NCI-H2029 (cell line): ENCODE measurements around the gene CCL22.
"Not testable (repeated sequence)": the region's sequence is repeated elsewhere in the genome, so short reads cannot be mapped to it uniquely, and the experiment has no call there.

Source experiments
- DNase-seq: peaks from one replicate; lab custom pipeline; 2025; lab: John Stamatoyannopoulos, UW

CCL22 gene

DNA sequence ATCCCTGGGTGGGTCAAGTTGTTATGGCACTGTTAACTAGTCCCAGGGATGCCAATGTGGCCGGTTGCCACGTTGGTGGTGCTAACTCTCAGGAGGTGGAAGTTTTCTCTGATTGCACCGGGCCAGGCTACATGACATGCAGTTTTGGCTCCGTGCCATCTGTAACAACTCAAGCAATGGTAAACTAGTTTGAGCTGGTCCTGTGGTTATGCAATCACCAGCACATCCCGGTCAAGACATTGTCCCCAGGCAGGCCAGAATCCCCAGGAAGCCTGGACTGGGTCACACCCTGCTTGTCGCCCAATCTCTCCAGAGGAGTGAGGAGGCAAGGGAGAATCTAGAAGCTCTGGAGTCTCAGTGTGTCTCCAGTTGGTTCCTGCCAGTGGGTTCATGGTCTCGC is 35.9 kb downstream of the CCL22 start:
- DNase-seq = peak; percentile 7

DNA sequence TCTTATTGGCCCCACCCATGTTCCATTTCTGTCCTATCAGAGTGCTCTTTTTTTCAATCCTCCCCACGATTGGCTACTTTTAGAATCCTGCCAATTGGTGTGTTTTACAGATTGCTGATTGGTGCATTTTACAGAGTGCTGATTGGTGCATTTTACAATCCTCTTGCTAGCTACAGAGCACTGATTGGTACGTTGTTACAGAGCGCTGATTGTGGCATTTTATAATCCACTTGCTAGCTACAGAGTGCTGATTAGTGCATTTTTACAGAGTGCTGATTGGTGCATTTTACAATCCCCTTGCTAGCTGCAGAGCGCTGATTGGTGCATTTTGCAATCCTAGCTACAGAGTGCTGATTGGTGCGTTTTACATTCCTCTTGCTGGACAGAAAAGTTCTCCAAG is 36.4 kb downstream of the CCL22 start:
- DNase-seq = no peak

DNA sequence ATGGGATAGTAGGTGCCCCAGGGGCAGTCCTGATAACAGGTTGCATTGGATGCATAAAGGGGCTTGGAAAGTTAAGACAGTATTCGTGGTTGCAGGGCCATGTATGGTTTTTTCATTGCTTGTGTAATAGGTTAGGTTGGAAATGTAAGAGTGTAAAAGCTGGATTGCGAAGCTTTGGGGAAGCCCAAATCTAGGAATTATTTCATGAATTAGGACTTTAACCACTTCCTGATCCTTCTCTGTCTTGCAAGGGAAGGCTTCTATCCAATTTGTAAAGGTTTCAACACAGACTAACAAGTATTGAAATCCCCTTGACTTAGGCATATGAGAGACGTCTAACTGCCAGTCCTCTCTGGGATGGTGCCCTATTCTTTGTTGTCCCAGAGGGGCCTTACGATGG is 38.2 kb downstream of the CCL22 start:
- no peak for DNase-seq

DNA sequence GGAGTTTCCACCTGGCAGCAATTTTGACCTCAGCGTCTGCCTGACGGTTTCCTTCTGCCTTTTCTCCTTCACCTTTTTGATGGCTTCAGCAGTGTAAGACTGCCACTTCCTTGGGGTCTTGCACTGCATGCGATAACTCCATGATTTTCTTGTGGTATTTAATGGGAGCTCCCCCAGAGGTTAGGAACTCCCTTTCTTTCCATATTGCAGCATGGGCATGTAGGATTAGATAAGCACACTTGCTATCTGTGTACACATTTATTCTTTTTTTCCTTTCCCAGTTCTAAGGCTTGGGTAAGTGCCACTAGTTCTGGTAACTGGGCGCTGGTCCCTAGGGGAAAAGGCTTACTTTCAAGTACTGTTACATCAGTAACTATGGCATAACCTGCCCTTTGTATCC is 38.9 kb downstream of the CCL22 start:
- not testable (repeated sequence) for DNase-seq

DNA sequence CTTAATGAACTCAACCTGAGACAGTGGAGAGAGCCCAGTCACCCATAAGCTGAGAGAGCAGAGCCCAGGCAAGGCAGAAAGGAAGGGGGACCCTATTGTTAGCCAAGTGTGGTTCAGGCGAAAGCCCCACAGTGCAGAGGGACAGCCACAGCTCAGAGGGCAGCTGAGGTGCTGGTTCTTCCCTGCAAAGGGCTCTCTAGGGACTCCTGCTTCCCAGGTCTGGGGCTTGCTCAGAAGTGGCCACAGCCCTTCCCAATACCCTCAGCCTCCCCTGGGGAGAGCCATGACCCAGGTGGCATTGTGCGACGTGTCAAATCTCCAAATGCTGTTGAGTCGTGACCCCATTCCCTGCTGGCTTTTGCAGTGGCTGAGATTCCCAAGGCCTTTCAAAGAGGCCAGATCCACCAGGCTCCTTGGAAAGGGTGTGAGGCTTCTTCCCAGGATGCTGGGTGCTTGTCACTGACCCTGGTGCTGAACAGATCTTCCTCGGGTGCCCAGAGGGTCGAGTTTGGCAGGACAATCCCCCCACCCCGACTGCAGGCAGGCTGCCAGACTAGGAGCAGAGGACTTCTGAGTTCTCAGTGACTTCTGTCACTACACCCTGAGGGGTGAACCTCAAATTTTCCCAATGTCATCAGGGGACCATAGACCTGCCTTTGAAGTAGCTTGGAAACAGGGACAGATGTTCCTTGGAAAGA is 43.5 kb downstream of the CCL22 start:
- DNase-seq = no peak

DNA sequence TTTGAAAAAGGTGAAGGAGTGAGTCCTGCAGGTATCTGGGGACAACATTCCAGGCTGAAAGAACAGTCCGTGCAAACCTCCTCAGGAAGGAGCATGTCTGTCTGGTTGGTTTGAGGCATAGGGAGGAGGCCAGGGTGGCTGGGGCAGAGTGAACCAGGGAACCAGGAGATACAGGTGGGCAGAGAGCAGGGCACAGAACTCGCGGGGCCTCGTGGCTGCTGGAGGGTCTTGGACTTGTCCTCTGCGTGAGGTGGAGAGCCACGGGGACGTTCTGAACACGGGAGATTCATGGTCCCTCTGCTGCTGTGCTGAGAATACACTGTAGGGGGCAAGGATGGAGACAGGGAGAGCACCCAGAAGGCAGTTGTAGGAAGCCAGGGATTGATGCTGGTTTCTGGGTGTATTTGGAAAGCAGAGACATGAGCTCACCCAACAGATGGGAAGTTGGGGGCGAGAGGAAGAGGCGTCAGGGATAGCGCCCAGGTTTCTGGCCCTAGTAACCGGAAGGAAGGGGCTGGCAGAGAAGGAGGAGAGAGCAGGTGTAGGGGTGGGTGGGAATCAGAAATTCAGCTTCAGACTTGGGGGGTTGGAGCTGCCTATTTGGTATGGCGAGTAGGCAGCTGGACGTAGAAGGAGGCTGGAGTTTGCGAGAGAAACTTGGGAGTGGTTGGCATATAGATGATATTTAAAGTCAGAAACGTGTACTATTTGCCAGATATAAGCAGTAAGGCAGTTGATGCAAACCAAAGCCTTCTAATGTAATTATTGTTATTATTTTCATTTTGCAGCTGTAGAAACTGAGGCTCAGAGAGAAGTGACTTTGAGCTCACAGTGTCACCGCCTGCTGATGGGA is 45.6 kb downstream of the CCL22 start, which contains the start of gene CCL17:
CCL17 (plus strand) TSS at position 803 of the 853 bp plus-strand sequence. CDS start 9,166 bp downstream, outside the sequence.
- no peak for DNase-seq

DNA sequence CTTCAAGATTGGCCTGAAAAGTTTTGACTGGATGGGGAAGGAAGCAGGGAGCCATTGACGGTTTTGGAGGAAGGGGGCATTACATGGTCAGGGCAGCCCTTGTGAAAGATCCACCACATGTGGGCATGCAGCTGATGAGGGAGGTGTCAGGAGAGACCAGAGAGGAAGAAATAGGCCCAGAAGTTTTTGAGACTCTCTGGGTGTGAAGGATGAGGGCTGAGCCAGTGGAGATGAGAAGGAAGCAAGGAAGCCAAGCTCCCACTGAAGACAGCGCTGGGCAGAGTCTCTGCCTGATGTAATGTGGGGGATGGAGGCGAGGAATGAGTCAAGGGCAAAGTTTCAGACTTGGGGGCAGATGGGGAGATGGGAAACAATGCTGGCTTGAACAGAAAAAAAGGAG is 46.5 kb downstream of the CCL22 start:
- no peak for DNase-seq

DNA sequence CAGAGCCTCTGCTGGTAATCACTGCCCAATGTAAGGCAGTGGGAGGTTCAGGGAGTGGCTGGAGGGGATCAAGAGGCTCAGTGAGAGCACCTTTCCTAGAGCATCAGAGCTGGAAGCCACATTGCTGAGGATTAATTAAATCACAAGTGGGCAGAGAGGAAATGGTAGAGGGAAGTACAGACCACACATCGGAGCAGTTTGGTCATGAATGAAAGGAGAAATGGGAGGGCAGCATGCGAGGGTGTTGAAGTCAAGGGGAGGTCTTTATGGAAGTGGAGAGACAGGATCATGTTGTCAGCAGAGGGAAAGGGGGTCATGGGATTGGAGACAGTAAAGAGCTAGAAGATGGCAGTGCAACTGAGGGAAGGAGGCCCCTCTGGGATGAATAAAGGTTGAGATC is 48.3 kb downstream of the CCL22 start:
- DNase-seq = no peak

DNA sequence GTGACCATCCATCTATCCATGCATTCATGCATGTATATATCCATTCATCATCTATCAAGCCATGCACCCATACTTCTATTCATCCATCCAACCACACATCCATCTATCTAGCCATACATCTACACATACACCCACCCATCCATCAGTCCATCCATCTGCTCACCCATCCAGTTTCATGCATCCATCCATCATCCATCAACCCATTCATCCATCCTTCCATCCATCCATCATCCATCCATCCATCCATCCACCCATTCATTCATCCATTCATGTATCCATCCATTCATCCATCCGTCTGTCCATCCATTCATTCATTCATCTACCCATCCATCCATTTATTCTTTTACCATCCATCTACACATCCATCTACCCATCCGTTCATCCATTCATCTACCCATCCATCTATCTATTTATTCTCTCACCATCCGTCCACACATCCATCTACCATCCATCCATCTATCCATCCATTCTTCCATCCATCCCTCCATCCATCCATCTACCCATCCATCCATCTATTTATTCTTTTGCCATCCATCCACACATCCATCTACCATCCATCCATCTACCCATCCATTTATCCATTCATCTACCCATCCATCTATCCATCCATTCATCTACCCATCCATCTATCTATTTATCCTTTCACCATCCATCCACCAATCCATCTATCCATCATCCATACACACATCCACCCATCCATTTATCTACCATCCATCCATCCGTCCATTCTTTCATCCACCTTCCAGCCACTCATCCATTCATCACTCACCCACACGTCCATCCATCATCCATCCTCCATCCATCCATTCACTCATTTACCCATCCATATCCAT is 49.2 kb downstream of the CCL22 start:
- no peak for DNase-seq

DNA sequence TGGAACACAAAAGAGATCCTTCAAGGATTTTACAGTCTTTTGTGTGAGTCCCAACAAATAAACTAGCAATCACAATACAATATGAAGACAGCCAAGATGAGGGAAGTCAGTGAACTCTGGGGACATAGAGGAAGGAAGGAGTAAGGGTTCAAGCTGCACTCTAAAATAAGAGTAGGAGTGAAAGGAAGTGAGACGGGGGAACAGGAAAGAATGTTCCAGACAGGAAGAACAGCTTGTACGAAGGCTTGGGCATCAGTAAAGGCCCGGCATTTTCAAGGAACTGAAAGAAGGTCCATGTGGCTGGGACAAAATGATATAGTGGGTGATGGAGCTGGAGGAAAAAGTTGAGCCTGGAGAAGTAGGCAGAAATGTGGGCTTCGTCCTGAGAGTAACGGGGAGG is 50.5 kb downstream of the CCL22 start:
- no peak for DNase-seq

DNA sequence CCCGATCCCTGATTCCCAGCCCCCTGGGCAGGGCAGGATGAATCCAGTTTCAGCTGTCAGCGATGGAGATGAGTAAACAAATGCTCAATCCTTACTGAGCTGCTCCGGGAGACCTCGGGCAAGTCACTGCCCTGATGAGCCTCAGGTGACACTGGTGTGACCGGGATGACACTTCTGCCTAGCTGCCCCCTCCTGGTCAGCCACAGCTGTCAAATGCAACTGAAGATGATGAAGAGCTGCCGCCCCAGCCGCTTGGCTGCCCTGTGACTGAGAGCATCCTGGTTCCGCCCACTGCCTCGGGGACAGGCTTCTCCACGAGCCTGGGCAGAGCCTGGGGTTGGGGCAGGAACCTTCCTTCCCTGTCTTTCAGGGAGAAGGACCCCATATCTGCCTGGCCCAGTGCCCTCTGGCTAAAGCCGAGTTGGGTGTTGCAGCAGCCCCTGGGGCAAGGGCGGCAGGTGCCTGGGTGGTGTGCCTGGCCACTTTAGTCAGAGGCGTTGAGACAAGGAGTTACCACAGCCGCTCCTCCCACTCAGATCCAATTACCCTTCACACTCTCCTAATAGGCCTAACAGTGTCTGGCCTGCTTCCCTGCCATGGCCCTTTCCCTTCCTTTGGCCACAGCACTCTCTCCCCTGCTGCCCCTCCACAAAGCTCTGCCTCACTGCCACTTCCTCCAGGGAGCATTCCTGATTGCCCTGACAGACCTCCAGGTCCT is 51.4 kb downstream of the CCL22 start:
- DNase-seq = peak; percentile 30

DNA sequence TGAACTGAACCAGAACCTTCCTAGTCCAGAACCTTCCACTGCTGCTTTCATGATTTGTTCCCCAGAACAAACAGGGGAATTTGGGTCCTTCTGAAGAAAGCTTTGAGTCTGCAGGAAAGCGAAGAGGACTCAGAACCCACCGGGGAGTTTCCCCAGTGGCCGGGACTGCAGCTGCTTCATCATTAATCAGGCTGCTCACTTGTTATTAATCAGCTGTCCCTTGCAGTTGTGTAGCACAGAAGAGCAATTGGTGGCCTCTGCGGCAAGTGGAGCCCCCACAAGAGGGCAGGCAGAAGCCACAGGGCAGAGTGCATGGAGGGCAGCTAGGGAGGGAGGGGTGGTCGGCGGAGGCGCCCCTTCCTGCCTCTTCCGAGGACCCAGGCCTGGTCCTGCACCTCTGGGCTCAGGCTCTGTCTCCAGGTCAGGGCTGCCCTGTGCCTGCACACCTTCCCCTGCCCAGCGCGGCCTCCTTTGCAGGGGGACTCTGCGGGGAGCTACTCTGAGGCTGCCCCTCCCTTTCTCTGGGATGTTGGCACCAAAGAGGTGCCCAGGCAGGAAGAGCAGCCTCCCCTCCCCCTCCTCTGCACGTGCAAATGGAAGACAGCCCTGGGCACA is 52.9 kb downstream of the CCL22 start:
- DNase-seq = no peak

DNA sequence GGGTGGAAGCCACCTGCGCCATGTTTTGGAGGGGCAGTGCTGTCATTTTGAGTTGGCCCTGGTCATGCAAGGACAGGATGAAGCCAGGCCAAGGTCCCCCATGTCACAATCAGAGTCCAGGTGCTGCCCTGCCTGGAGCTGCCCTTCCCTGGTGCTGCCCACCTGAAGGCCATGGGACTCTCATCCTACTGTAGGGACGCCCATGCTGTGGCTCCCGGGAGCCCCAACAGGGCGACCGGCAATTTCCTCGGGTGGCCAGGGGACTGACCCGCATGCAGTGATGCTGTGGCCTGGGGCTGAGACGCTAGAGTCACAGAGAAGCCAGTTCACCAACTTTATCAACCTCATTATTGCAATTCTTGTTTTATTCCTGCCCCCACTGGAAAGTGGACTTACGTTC is 54.0 kb downstream of the CCL22 start:
- no peak for DNase-seq

DNA sequence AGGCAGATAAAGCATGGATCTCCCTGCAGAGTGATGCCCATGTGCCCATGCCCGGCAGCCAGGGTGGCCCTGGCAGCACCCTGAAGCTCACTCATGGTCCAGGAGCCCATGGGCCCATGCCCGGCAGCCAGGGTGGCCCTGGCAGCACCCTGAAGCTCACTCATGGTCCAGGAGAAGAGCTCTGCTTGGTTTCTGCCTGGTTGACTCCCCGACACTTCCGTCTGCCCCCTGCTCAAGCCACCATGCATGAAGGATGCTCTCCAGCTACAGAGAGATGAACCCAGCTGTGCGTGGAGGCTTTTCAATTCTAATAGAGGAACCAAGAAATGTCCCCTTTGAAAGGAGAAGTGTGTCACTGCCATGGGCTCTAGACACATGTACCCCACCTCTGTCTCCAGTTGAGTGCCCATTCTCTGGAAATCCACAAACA is 54.7 kb downstream of the CCL22 start:
- no peak for DNase-seq

DNA sequence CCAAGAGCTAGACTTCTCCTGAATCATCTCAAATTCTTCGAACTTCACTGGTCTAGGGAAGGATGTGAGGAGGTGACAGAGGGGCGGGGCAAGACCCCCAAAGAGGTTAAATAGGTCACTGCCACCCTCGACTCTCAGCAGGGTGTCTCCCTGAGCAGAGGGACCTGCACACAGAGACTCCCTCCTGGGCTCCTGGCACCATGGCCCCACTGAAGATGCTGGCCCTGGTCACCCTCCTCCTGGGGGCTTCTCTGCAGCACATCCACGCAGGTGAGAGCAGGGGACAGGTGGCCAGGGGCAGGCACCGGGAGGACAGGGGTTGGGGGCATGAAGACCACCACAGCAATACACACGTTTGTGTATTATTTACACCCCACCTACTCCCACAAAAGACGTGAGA is 55.1 kb downstream of the CCL22 start:
- no peak for DNase-seq
